Esophagus muscularis mucosa (tissue), 3 donors: ENCODE measurements around the gene GPR137B.

Source experiments
- POLR2AphosphoS5 ChIP-seq, 2 donors: sonication (generic); formaldehyde crosslinking; IDR thresholded peaks; one replicate each; pipeline ENCODE4 v1.6.1; 2017; ENCODE audit warnings: antibody characterized with exemption in 2 of 2
- TF ChIP-seq, protein P1 (sequence below), 3 experiments: fragments of 200-600 bp in 2 of 3; fragments of 450-650 bp in 1 of 3; sonication (generic) in 2 of 3; IDR thresholded peaks; one replicate each; pipeline ENCODE4 v1.5.1; 2017 to 2019; ENCODE audit warnings: antibody characterized with exemption in 3 of 3, mild to moderate bottlenecking in 2 of 3, moderate library complexity in 1 of 3

DNA sequence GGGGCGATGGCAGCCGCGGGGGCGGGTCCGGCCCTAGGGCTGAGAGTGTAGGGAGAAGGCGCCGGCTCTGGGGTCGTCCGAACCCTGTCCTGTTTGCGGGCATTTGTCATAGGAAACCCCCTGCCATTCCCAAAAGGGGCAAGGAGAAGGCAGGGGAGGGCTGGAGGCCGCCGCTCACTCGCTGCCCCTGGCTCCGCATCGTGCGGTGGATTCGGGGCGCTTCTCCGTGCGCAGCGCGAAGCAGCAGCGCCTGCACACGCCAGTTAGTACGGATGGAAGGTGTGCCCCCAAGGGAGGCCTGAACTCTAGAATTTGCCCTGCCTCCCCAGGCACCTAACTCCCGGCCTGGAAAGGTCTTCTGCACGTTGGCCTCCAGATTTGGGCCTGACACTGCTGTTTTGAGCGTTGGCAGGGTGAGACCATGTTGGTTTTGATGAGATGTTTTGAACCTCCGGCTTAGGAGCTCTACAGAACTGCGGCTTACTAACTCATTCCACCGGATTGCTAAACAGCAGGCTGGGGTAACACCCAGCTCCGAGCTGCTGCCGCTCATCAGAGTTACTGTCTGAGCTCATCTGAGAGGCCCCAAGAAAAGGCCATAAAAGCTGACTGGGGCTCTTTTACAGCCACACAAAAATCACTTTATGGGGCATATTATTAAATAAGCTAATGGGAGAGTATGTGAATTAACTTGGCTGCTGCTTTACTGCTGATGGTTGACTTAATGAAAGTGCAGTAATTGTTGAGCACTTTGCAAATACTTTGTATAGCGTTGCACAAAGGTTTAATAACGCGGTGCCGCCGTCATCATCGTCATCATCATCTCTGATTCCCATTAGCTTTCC lies 987 bp downstream of the GPR137B start:
- TF ChIP-seq POLR2AphosphoS5 (IDR thresholded peaks at IDR 0.05), result no peak
- TF ChIP-seq, protein P1, sequence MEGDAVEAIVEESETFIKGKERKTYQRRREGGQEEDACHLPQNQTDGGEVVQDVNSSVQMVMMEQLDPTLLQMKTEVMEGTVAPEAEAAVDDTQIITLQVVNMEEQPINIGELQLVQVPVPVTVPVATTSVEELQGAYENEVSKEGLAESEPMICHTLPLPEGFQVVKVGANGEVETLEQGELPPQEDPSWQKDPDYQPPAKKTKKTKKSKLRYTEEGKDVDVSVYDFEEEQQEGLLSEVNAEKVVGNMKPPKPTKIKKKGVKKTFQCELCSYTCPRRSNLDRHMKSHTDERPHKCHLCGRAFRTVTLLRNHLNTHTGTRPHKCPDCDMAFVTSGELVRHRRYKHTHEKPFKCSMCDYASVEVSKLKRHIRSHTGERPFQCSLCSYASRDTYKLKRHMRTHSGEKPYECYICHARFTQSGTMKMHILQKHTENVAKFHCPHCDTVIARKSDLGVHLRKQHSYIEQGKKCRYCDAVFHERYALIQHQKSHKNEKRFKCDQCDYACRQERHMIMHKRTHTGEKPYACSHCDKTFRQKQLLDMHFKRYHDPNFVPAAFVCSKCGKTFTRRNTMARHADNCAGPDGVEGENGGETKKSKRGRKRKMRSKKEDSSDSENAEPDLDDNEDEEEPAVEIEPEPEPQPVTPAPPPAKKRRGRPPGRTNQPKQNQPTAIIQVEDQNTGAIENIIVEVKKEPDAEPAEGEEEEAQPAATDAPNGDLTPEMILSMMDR (IDR thresholded peaks at IDR 0.05), result no peak
